IgD-negative memory B cell (primary cell): ENCODE measurements around the gene LFNG. TPM values are rescaled to one million over a fixed set of nuclear protein-coding genes. Genes with fewer than 3 reads are reported as not detected.
A peak's percentile ranks its signal among the peaks of the same experiment; 100 is the strongest.
"Not testable (repeated sequence)": the region's sequence is repeated elsewhere in the genome, so short reads cannot be mapped to it uniquely, and the experiment has no call there.

ENCODE experiments used
- H3K27ac Mint-ChIP-seq, 3 donors: one replicate each; pipeline ENCODE4 v1.8.0; 2020 to 2022; ENCODE audit warnings: mild to moderate bottlenecking in 3 of 3, mixed read lengths in 3 of 3, moderate library complexity in 1 of 3
- H3K27me3 Mint-ChIP-seq: one replicate; pipeline ENCODE4 v1.8.0; 2021; ENCODE audit warnings: mixed read lengths
- H3K36me3 Mint-ChIP-seq: one replicate; pipeline ENCODE4 v1.8.0; 2020; ENCODE audit warnings: mild to moderate bottlenecking, mixed read lengths
- H3K4me1 Mint-ChIP-seq, 3 donors: one replicate each; pipeline ENCODE4 v1.8.0; 2020 to 2022; ENCODE audit warnings: mixed read lengths in 3 of 3, mild to moderate bottlenecking in 1 of 3
- H3K4me3 Mint-ChIP-seq, 4 donors: one replicate each; pipeline ENCODE4 v1.8.0; 2020 to 2022; ENCODE audit warnings: mild to moderate bottlenecking in 4 of 4, mixed read lengths in 4 of 4, moderate library complexity in 3 of 4
- H3K9me3 Mint-ChIP-seq, 3 donors: one replicate each; pipeline ENCODE4 v1.8.0; 2020 to 2021; ENCODE audit warnings: mixed read lengths in 3 of 3, mild to moderate bottlenecking in 1 of 3
- polyA plus RNA-seq: library from polyadenylated mRNA; unstranded; fragments of 300-500 nt; fragmentation: Illumina TruSeq; gene quantifications from one replicate; pipeline ENCODE4 v1.2.3, GENCODE V29; 2021

Gene LFNG
- polyA plus RNA-seq, 1 donor from 2014 or later, result 1.7 TPM

DNA sequence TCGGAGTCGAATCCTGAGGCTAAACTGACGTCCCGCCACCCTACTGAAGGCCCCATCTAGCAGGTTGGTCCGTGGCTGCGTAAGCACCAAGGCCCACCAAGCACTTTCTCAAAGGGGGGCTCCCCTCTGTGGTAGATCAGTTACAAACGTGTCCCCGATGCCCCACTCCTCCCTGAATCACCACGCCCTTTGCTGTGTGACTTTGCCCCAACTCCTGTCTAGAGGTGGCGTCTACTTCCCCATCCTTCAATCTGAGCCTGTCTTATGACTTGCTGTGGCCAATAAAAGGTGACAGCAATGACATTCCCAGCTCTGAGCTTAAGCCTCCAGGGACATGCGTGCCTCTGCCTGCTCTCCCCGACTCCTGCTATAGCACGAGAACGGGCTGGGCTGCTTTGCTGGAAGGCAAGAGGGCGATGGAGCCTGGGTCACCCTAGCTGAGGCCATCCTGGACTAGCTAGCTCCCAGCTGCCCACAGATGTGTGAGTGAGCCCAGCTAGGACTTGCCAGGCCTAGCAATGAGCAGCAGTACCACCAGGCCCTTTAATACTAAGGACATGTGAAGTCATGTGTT lies 12.7 kb downstream of the LFNG start:
- H3K27me3 Mint-ChIP-seq, H3K9me3 Mint-ChIP-seq, H3K36me3 Mint-ChIP-seq: not testable (repeated sequence)
- peak overlapping the region in 2 of 4 donors; percentile 71 to 72 for H3K4me3 Mint-ChIP-seq
- H3K27ac Mint-ChIP-seq, result peak overlapping the region; percentile 39 to 98 (median 67)
- peaks cover 19 to 24% (median 22%) of the 10 kb centered on the region in 3 donors for H3K4me1 Mint-ChIP-seq

DNA sequence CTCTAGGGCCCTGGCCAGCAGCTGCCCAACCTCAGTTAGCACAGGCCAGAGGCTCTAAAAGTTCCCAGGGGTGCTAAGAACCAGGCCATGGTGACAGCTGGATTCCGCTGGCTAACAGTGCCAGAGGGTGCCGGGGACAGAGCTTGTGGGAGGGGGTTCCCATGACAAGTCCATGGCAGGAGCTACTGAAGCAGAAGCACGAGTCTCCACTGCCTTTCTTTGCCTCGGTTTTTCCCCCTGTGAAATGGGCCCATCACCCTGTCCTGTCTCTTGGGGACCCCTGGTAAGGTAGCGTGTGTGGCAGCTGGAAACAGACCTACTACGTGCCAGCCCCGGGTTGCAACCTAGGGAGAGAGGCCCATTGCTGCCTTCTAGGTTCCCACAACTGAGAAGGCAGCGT lies 13.2 kb downstream of the LFNG start:
- not testable (repeated sequence) for H3K4me3 Mint-ChIP-seq, H3K27me3 Mint-ChIP-seq, H3K36me3 Mint-ChIP-seq, H3K9me3 Mint-ChIP-seq, H3K27ac Mint-ChIP-seq
- H3K4me1 Mint-ChIP-seq, result peaks cover 17 to 21% (median 18%) of the 10 kb centered on the region in 3 donors

DNA sequence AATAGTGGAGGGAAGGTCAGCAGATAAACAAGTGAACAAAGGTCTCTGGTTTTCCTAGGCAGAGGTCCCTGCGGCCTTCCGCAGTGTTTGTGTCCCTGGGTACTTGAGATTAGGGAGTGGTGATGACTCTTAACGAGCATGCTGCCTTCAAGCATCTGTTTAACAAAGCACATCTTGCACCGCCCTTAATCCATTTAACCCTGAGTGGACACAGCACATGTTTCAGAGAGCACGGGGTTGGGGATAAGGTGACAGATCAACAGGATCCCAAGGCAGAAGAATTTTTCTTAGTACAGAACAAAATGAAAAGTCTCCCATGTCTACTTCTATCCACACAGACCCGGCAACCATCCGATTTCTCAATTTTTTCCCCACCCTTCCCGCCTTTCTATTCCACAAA lies 14.0 kb downstream of the LFNG start:
- not testable (repeated sequence) for H3K36me3 Mint-ChIP-seq, H3K27me3 Mint-ChIP-seq, H3K9me3 Mint-ChIP-seq, H3K27ac Mint-ChIP-seq, H3K4me3 Mint-ChIP-seq
- H3K4me1 Mint-ChIP-seq, result peaks cover 11 to 14% (median 14%) of the 10 kb centered on the region in 3 donors

GRCh38 chr7:2534214-2534613 lies 14.6 kb downstream of the LFNG start:
- H3K4me1 Mint-ChIP-seq, result peaks cover 9 to 11% (median 9%) of the 10 kb centered on the region in 3 donors

DNA sequence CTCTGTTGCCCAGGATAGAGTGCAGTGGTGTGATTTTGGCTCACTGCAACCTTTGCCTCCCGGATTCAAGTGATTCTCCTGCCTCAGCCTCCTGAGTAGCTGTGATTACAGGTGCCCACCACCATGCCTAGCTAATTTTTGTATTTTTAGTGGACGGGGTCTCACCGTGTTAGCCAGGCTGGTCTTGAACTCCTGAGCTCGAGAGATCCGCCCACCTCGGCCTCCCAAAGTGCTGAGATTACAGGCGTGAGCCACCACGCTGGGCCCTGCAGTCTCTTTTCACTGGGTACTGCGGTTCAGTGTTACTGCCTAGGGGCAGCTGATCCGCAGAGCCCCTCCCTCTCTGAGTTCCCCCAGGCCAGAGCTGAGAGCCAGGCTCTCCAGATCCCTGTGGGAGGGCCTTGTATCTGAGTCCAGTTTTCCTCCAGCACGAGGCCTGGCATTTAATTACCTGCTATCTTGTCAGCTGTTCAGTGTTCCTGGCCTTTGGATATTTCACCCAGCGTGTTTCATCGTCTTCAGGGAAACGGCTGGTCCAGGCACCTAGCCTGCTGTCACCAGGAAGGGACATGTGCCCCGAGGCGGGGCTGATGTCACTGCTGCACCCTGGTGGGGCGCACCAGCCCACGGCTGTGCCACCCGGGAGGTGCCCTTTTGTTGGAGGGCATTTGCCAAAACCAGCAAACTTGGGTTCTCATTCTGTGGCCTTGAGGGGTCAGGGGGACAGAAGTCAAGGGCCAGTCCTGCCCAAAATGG lies 16.5 kb downstream of the LFNG start:
- not testable (repeated sequence) for H3K27me3 Mint-ChIP-seq, H3K4me1 Mint-ChIP-seq, H3K9me3 Mint-ChIP-seq, H3K36me3 Mint-ChIP-seq
- Mint-ChIP-seq H3K4me3 (peak overlapping the region in 1 of 4 donors; percentile 52), H3K27ac (peak overlapping the region in 1 of 3 donors; percentile 65)

More at GRCh38 chr7:2534214-2534613, 14.6 kb downstream of the LFNG start:
- not testable (repeated sequence) for H3K27me3 Mint-ChIP-seq, H3K36me3 Mint-ChIP-seq, H3K9me3 Mint-ChIP-seq, H3K27ac Mint-ChIP-seq, H3K4me3 Mint-ChIP-seq

DNA sequence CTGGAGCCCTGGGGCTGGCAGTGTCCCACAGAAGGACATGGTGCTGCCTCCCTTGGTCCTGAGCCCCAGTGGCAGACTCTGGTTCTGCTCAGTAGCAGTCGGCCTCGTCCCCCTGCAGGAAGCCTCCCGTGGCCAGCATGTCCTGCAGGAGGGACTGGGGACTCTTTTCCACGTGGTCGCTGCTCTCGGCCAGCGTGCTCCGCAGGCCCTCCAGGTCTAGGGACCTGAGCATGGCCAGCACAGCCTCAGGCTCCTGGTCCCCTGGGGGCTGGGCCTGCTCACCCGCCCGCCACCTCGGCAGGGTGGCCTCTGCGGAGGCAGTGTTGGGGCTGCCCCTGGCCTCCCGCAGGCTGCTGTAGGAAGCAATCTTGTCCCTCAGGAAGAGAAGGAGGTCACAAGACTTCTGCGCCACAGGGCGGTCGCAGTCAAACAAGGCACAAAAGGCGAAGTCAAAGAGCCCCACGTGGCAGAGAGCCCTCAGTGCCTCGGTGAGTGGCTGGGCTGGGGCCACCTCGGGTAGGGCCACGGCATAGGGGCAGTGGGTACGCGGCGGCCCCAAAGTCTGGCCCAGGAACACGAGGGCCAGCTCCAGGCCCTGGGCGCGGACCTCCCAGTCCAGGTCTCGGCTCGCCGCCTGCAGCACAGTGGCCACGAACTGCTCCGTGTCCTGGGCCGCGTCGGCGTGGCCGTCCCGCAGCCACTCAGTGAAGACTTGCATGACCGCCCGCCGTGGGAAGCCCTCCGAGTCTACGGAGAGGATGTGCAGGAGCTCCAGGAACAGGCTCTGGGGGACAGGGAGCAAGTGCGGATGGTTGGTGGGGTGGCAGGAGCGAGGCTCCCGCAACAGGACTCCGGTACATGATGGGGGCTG lies 18.6 kb downstream of the LFNG start:
- Mint-ChIP-seq H3K4me3 (no peak overlapping the region), H3K27me3 (no peaks in the 10 kb centered on the region), H3K36me3 (no peaks in the 10 kb centered on the region), H3K27ac (peak overlapping the region in 1 of 3 donors; percentile 61), H3K4me1 (peaks cover 0 to 1% (median 0%) of the 10 kb centered on the region in 3 donors), H3K9me3 (no peaks in the 10 kb centered on the region)

DNA sequence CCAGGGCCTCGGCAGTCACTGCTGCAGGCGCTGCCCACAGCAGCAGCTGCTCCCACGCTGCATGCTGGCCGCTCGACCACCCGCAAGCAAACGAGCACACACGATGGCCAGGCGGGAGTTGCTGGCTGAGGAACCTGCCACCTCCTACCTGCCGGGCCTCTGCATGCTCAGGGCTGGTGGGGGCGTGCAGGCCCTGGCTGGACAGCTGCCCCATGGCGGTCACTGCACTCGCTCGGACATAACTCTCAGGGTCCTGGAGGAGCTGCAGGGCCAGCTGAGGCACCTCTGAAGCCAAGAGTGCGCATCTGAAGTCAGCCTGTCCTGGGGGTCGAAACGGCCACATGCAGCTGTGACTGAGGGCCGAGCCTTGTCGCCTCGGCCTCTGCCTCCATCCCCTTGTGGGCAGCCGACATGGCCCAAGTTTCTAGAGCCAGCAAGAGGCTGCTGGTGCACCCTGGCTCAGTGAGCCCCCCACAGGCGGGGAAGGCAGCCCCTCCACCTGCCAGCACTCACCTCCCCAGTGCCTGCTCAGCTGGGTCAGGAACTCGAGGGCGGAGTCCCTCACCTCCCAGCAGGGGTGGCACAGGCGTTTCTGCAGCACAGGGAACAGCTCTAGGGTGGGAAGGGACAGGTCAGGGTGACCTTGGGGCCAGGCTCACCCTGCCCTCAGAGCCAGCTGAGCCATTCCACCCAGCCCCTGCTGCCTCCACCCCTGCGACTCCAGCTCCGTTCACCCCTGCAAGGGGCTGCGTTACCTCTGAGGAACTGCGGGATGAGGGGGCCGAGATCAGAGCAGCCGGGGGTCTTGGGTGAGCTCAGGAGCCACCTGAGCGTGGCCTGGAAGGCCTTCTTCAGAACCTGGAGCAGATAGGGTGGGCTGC lies 19.7 kb downstream of the LFNG start:
- H3K36me3 Mint-ChIP-seq, result no peaks in the 10 kb centered on the region
- H3K9me3 Mint-ChIP-seq, result no peaks in the 10 kb centered on the region
- no peaks in the 10 kb centered on the region for H3K27me3 Mint-ChIP-seq
- peak overlapping the region in 1 of 4 donors; percentile 9 for H3K4me3 Mint-ChIP-seq
- H3K27ac Mint-ChIP-seq, result peak overlapping the region in 2 of 3 donors; percentile 19 to 85
- peaks cover 0 to 1% (median 0%) of the 10 kb centered on the region in 3 donors for H3K4me1 Mint-ChIP-seq

DNA sequence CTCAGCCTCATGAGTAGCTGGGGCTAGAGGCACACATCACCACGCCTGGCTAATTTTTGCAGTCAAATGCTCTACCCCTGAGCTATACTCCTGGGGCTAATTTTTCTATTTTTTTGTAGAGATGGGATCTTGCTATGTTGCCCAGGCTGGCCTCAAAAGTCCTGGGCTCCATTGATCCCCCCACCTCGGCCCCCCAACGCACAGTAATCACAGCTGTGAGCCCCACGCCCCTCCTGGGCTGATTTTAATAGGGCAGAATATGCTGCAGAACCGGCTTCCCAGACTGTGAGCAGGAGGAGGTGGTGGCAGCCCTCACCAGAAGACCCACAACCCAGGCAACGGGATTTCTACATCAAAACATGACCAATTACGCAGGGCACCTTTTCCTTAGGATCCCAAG lies 20.6 kb downstream of the LFNG start:
- H3K4me1 Mint-ChIP-seq, result peaks cover 0 to 1% (median 0%) of the 10 kb centered on the region in 3 donors
- no peaks in the 10 kb centered on the region for H3K9me3 Mint-ChIP-seq
- peak overlapping the region in 2 of 3 donors; percentile 39 to 85 for H3K27ac Mint-ChIP-seq
- H3K36me3 Mint-ChIP-seq, result no peaks in the 10 kb centered on the region
- peak overlapping the region in 1 of 4 donors; percentile 45 for H3K4me3 Mint-ChIP-seq
- H3K27me3 Mint-ChIP-seq, result no peaks in the 10 kb centered on the region

- Mint-ChIP-seq H3K27me3 (no peaks in the 10 kb centered on the region), H3K4me1 (no peaks in the 10 kb centered on the region), H3K27ac (peak overlapping the region in 1 of 3 donors; percentile 85), H3K9me3 (no peaks in the 10 kb centered on the region), H3K36me3 (no peaks in the 10 kb centered on the region), H3K4me3 (no peak overlapping the region)
These were observed 21.1 kb downstream of the LFNG start for GRCh38 chr7:2540641-2541051.

GRCh38 chr7:2541291-2542010 lies 21.9 kb downstream of the LFNG start:
- Mint-ChIP-seq H3K27ac (peak overlapping the region in 2 of 3 donors; percentile 67 to 85), H3K27me3 (no peaks in the 10 kb centered on the region), H3K9me3 (no peaks in the 10 kb centered on the region), H3K4me3 (no peak overlapping the region), H3K36me3 (no peaks in the 10 kb centered on the region), H3K4me1 (no peaks in the 10 kb centered on the region)

- H3K9me3 Mint-ChIP-seq, result no peaks in the 10 kb centered on the region
- no peaks in the 10 kb centered on the region for H3K4me1 Mint-ChIP-seq
- H3K27ac Mint-ChIP-seq, result peak overlapping the region in 2 of 3 donors; percentile 76 to 85
- H3K4me3 Mint-ChIP-seq, result peak overlapping the region in 1 of 4 donors; percentile 47
- no peaks in the 10 kb centered on the region for H3K27me3 Mint-ChIP-seq
- no peaks in the 10 kb centered on the region for H3K36me3 Mint-ChIP-seq
These were observed 22.7 kb downstream of the LFNG start for GRCh38 chr7:2542011-2542915.

- Mint-ChIP-seq H3K36me3 (no peaks in the 10 kb centered on the region), H3K4me1 (peaks cover 0 to 1% (median 0%) of the 10 kb centered on the region in 3 donors), H3K4me3 (peak overlapping the region in 1 of 4 donors; percentile 80), H3K9me3 (no peaks in the 10 kb centered on the region), H3K27me3 (no peaks in the 10 kb centered on the region), H3K27ac (peak overlapping the region; percentile 35 to 85 (median 76))
These were observed 23.6 kb downstream of the LFNG start for GRCh38 chr7:2542916-2543871.
